H1 (cell line): ENCODE measurements around the gene CAMTA2. TPM values are rescaled to one million over a fixed set of nuclear protein-coding genes. Genes with fewer than 3 reads are reported as not detected.

Source experiments
- CTBP2 ChIP-seq: IDR thresholded peaks from 2 replicates; pipeline ENCODE4 v1.7.0; 2011; ENCODE audit warnings: borderline replicate concordance, mild to moderate bottlenecking, moderate library complexity, mixed read lengths, low read length; ENCODE audit not compliant: insufficient read depth, insufficient read length
- E2F6 ChIP-seq: IDR thresholded peaks from 2 replicates; pipeline ENCODE4 v1.6.1; 2012; ENCODE audit warnings: inconsistent platforms
- EGR1 ChIP-seq: IDR thresholded peaks from 2 replicates; pipeline ENCODE4 v1.6.1; 2011; ENCODE audit warnings: low read depth, low read length, borderline replicate concordance
- GABPA ChIP-seq: IDR thresholded peaks from 2 replicates; pipeline ENCODE4 v1.6.1; 2011; ENCODE audit warnings: mild to moderate bottlenecking, low read length, moderate library complexity, borderline replicate concordance; ENCODE audit not compliant: insufficient read depth
- KDM1A ChIP-seq: fragments of 200-600, 300-600 bp; sonication (generic); IDR thresholded peaks from 2 replicates; pipeline ENCODE4 v1.7.1; 2016; ENCODE audit warnings: mild to moderate bottlenecking, low read length, borderline replicate concordance
- MAFK ChIP-seq: IDR thresholded peaks from 2 replicates; pipeline ENCODE4 v1.6.1; 2012; ENCODE audit warnings: low read depth, mild to moderate bottlenecking, improper control_type of control experiment, low read length
- MAX ChIP-seq: IDR thresholded peaks from 2 replicates; pipeline ENCODE4 v1.6.1; 2012; ENCODE audit warnings: inconsistent platforms
- NANOG ChIP-seq: IDR thresholded peaks from 2 replicates; pipeline ENCODE4 v1.6.1; 2011; ENCODE audit warnings: low read length, low read depth, mild to moderate bottlenecking, inconsistent platforms; ENCODE audit not compliant: insufficient read depth, poor library complexity, severe bottlenecking
- RNF2 ChIP-seq: fragments of 200-900, 300-1000 bp; sonication (generic); IDR thresholded peaks from 2 replicates; pipeline ENCODE4 v1.7.1; 2016; ENCODE audit warnings: borderline replicate concordance, low read depth, mild to moderate bottlenecking, antibody characterized with exemption, low read length; ENCODE audit not compliant: poor library complexity, severe bottlenecking; ENCODE audit errors: missing control alignments
- SP2 ChIP-seq: IDR thresholded peaks from 2 replicates; pipeline ENCODE4 v1.6.1; 2012; ENCODE audit warnings: mild to moderate bottlenecking, low read length, inconsistent platforms
- SRF ChIP-seq: IDR thresholded peaks from 2 replicates; pipeline ENCODE4 v1.6.1; 2011; ENCODE audit warnings: mild to moderate bottlenecking, low read depth, low read length, moderate library complexity
- TEAD4 ChIP-seq: IDR thresholded peaks from 2 replicates; pipeline ENCODE4 v1.6.1; 2012; ENCODE audit warnings: low read depth, low read length, inconsistent platforms, mixed read lengths
- polyA plus RNA-seq, 7 experiments: library from polyadenylated mRNA; depleted of rRNA in 3 of 7; stranded (reverse) in 5 of 7; unstranded in 2 of 7; fragments of >200 nt in 5 of 7; fragments of 200-250 nt in 2 of 7; gene quantifications; 1 replicate in 5 of 7; 2 replicates in 1 of 7; 4 replicates in 1 of 7; pipeline versions ENCODE4 v1.2.1 to v1.2.3, GENCODE V29; 2011 to 2013; ENCODE audit warnings: missing spikeins in 2 of 7, mixed read lengths in 2 of 7
- total RNA-seq: library from RNA; stranded (reverse); fragmentation: NEBNext Ultra II Directional; extraction: Animal tissue kit (Norgen Biotek cat#: 25700); gene quantifications from 2 replicates; pipeline ENCODE4 v1.2.1, GENCODE V29; 2021

The CAMTA2 gene
- total and polyA plus RNA-seq, 2 of the 8 experiments (the other 6 are each of a cell fraction or from before 2014, with no cell fraction given), result 5.5 to 12.0 TPM

- TF ChIP-seq GABPA (no peak), MAX (no peak), TEAD4 (no peak), EGR1 (no peak), KDM1A (no peak), SRF (no peak), MAFK (no peak), NANOG (no peak), CTBP2 (no peak), SP2 (no peak), E2F6 (no peak), RNF2 (no peak)
Measured at GRCh38 chr17:4998732-4999429, 11.4 kb upstream of the CAMTA2 start (continued).
